NT2/D1 (cell line): ENCODE data around the gene TMEM45B.

Experiments used
- SUZ12 ChIP-seq: IDR thresholded peaks from 2 replicates; pipeline ENCODE4 v1.6.1; 2011; ENCODE audit not compliant: insufficient read length, insufficient read depth; ENCODE audit errors: extremely low read depth
- YY1 ChIP-seq: IDR thresholded peaks from 2 replicates; pipeline ENCODE4 v1.6.1; 2011; ENCODE audit not compliant: insufficient read length, insufficient read depth

GRCh38 chr11:129813231-129813791 is 2.3 kb upstream of the TMEM45B start:
- TF ChIP-seq SUZ12 (no peak), YY1 (no peak)
